GM23338 (cell line): ENCODE measurements around the gene CFDP1. TPM values are rescaled to one million over a fixed set of nuclear protein-coding genes. Genes with fewer than 3 reads are reported as not detected.

ENCODE experiments used
- ATAC-seq: fragments of 200-7000 bp; cut with Tn5 transposase; 3 replicates; pipeline ENCODE4 v1.9.1; 2020
- DNase-seq: peaks from one replicate; pipeline ENCODE4 v3.0.0-alpha.2; 2015; ENCODE audit warnings: low spot score
- H2AFZ ChIP-seq: fragments of 200-600 bp; sonication (generic); 2 replicates; pipeline ENCODE4 v1.8.0; 2016; ENCODE audit warnings: antibody characterized with exemption, mild to moderate bottlenecking, moderate library complexity
- H3F3A ChIP-seq: fragments of 200-600 bp; sonication (generic); replicated peaks from 2 replicates; pipeline ENCODE4 v1.8.0; 2017; ENCODE audit warnings: antibody characterized with exemption, mixed run types, low read depth
- H3K27ac ChIP-seq: fragments of 200-600 bp; sonication (generic); 2 replicates; pipeline ENCODE4 v1.6.1; 2016; ENCODE audit warnings: low read depth
- H3K27me3 ChIP-seq: fragments of 200-600 bp; sonication (generic); 2 replicates; pipeline ENCODE4 v1.8.0; 2016; ENCODE audit warnings: mild to moderate bottlenecking, mixed run types, moderate library complexity; ENCODE audit not compliant: insufficient read depth
- H3K36me3 ChIP-seq: fragments of 200-600 bp; sonication (generic); 2 replicates; pipeline ENCODE4 v1.8.0; 2016; ENCODE audit warnings: mild to moderate bottlenecking; ENCODE audit not compliant: insufficient read depth
- H3K4me1 ChIP-seq: fragments of 200-600 bp; sonication (generic); 2 replicates; pipeline ENCODE4 v1.8.0; 2016; ENCODE audit warnings: mild to moderate bottlenecking, moderate library complexity; ENCODE audit not compliant: insufficient read depth
- H3K4me2 ChIP-seq: fragments of 200-600 bp; sonication (generic); 2 replicates; pipeline ENCODE4 v1.7.1; 2017; ENCODE audit warnings: mixed run types
- H3K4me3 ChIP-seq: fragments of 200-600 bp; sonication (generic); 2 replicates; pipeline ENCODE4 v1.6.1; 2016; ENCODE audit warnings: mixed run types
- H3K79me2 ChIP-seq: fragments of 200-600 bp; sonication (generic); replicated peaks from 2 replicates; pipeline ENCODE4 v1.8.0; 2017; ENCODE audit warnings: mild to moderate bottlenecking; ENCODE audit not compliant: insufficient read depth
- H3K9me2 ChIP-seq: fragments of 200-600 bp; sonication (generic); 2 replicates; pipeline ENCODE4 v1.8.0; 2017; ENCODE audit not compliant: insufficient read depth
- H4K20me1 ChIP-seq: fragments of 200-600 bp; sonication (generic); replicated peaks from 2 replicates; pipeline ENCODE4 v1.8.0; 2017; ENCODE audit warnings: mild to moderate bottlenecking; ENCODE audit not compliant: insufficient read depth
- H3K27ac Mint-ChIP-seq: 2 replicates; pipeline ENCODE4 v1.8.0; 2020; ENCODE audit warnings: inconsistent platforms, mild to moderate bottlenecking, moderate library complexity, mixed read lengths
- H3K27me3 Mint-ChIP-seq: 3 replicates; pipeline ENCODE4 v1.8.0; 2022; ENCODE audit warnings: low read depth, mild to moderate bottlenecking, moderate library complexity, mixed read lengths, inconsistent platforms; ENCODE audit not compliant: insufficient read depth, poor library complexity
- H3K36me3 Mint-ChIP-seq: 3 replicates; pipeline ENCODE4 v1.8.0; 2021; ENCODE audit warnings: low read depth, mild to moderate bottlenecking, inconsistent platforms, moderate library complexity, mixed read lengths
- H3K4me1 Mint-ChIP-seq: 3 replicates; pipeline ENCODE4 v1.8.0; 2020; ENCODE audit warnings: mild to moderate bottlenecking, inconsistent platforms, mixed read lengths
- H3K4me3 Mint-ChIP-seq: 3 replicates; pipeline ENCODE4 v1.8.0; 2021; ENCODE audit warnings: moderate library complexity, mild to moderate bottlenecking, inconsistent platforms, mixed read lengths
- H3K9me3 Mint-ChIP-seq: 3 replicates; pipeline ENCODE4 v1.8.0; 2020; ENCODE audit warnings: moderate library complexity, mild to moderate bottlenecking, inconsistent platforms, mixed read lengths
- CTCF ChIP-seq, 2 experiments: fragments of 200-600 bp in 1 of 2; sonication (generic) in 1 of 2; conservative IDR thresholded peaks; 2 replicates each; pipeline versions ENCODE4 v1.5.1 to v1.6.1; 2016 to 2017; ENCODE audit warnings: antibody characterized with exemption in 2 of 2, low read depth in 2 of 2, mild to moderate bottlenecking in 2 of 2, moderate library complexity in 1 of 2
- ETS1 ChIP-seq: IDR thresholded peaks from 2 replicates; pipeline ENCODE4 v1.6.1; 2016; ENCODE audit warnings: antibody characterized with exemption
- EZH2 ChIP-seq: fragments of 200-600 bp; sonication (generic); IDR thresholded peaks from one replicate; pipeline ENCODE4 v1.8.0; 2017; ENCODE audit warnings: antibody characterized with exemption, mild to moderate bottlenecking, low read depth; ENCODE audit not compliant: unreplicated experiment
- NANOG ChIP-seq: IDR thresholded peaks from 2 replicates; pipeline ENCODE4 v1.6.1; 2016; ENCODE audit warnings: antibody characterized with exemption, borderline replicate concordance
- POLR2AphosphoS5 ChIP-seq: IDR thresholded peaks from 2 replicates; pipeline ENCODE4 v1.6.1; 2016; ENCODE audit warnings: antibody characterized with exemption, low read depth
- REST ChIP-seq: IDR thresholded peaks from one replicate; pipeline ENCODE4 v1.6.1; 2018; ENCODE audit warnings: antibody characterized with exemption; ENCODE audit not compliant: unreplicated experiment
- STAT1 ChIP-seq: IDR thresholded peaks from one replicate; pipeline ENCODE4 v1.6.1; 2016; ENCODE audit warnings: antibody characterized with exemption; ENCODE audit not compliant: unreplicated experiment
- ZNF114 ChIP-seq: fragments of 250-450 bp; sonication (Bioruptor Pico); IDR thresholded peaks from 2 replicates; pipeline ENCODE4 v1.5.0; 2020; ENCODE audit warnings: mild to moderate bottlenecking, moderate library complexity
- ZNF331 ChIP-seq: fragments of 250-450 bp; sonication (Bioruptor Pico); IDR thresholded peaks from 2 replicates; pipeline ENCODE4 v1.5.0; 2020; ENCODE audit warnings: low read depth, mild to moderate bottlenecking, moderate library complexity
- polyA plus RNA-seq: library from polyadenylated mRNA; unstranded; fragments of >200 nt; fragmentation: Nextera tagmentation; extraction: Ambion mirVana; gene quantifications from 2 replicates; pipeline ENCODE4 v1.2.1, GENCODE V29; 2016
- total RNA-seq: library from RNA; depleted of rRNA; stranded (reverse); fragments of >200 nt; shearing (Covaris generic); gene quantifications from 2 replicates; pipeline ENCODE4 v1.2.3, GENCODE V29; 2014

CFDP1 gene
- total and polyA plus RNA-seq, 2 experiments from 2014 or later = 89.9 to 224 TPM

- Mint-ChIP-seq H3K27ac (peak overlapping the region; percentile 86), H3K9me3 (peaks cover 3% of the 10 kb centered on the region; the same call in 1 of the 3 replicates)
- no peaks in the 10 kb centered on the region for H3K27me3 ChIP-seq
Observed at GRCh38 chr16:75471723-75472633, 38.7 kb upstream of the CFDP1 start.

GRCh38 chr16:75466760-75467159, 33.5 kb upstream of the CFDP1 start:
- no peak overlapping the region for H3K27ac ChIP-seq
- no peak overlapping the region for H3K4me3 ChIP-seq
- ATAC-seq (no peak), DNase-seq (no peak)
- H3K4me3 Mint-ChIP-seq = no peak overlapping the region
- peaks cover 7% of the 10 kb centered on the region; the same call in 1 of the 2 replicates for H3K4me1 ChIP-seq
- no peaks in the 10 kb centered on the region for H3K9me2 ChIP-seq
- peaks cover 20% of the 10 kb centered on the region for H3K4me1 Mint-ChIP-seq
- H3K27me3 Mint-ChIP-seq = peaks cover 14% of the 10 kb centered on the region
- H3K9me3 Mint-ChIP-seq = peaks cover 3% of the 10 kb centered on the region; the same call in 1 of the 3 replicates
- no peak overlapping the region for H3K4me2 ChIP-seq
- H3K36me3 ChIP-seq = no peaks in the 10 kb centered on the region
- no peak overlapping the region for H3K27ac Mint-ChIP-seq
- H3K79me2 ChIP-seq = peaks cover 20% of the 10 kb centered on the region
- H3F3A ChIP-seq = no peaks in the 10 kb centered on the region
- H3K27me3 ChIP-seq = no peaks in the 10 kb centered on the region
- no peak overlapping the region for H2AFZ ChIP-seq
- peaks cover 14% of the 10 kb centered on the region for H4K20me1 ChIP-seq
- peaks cover 3% of the 10 kb centered on the region; the same call in 1 of the 3 replicates for H3K36me3 Mint-ChIP-seq
- TF ChIP-seq POLR2AphosphoS5 (no peak), CTCF (conservative IDR thresholded peaks at IDR 0.05; ENCODE audit: low read depth in 2 of 2) (no peak), STAT1 (no peak), REST (no peak)

More at GRCh38 chr16:75471723-75472633, 38.7 kb upstream of the CFDP1 start:
- Histone ChIP-seq H3K4me3 (peak overlapping the region; percentile 4; the same call in 1 of the 2 replicates), H4K20me1 (no peaks in the 10 kb centered on the region), H3K4me2 (peak overlapping the region; percentile 23), H3F3A (no peaks in the 10 kb centered on the region), H3K9me2 (no peaks in the 10 kb centered on the region; the same call in 1 of the 2 replicates), H3K27ac (peak overlapping the region; percentile 52), H3K4me1 (no peaks in the 10 kb centered on the region; the same call in 1 of the 2 replicates), H3K79me2 (no peaks in the 10 kb centered on the region), H3K36me3 (no peaks in the 10 kb centered on the region), H2AFZ (no peak overlapping the region)
- Mint-ChIP-seq H3K4me1 (peaks cover 15% of the 10 kb centered on the region), H3K27me3 (peaks cover 15% of the 10 kb centered on the region), H3K36me3 (peaks cover 18% of the 10 kb centered on the region), H3K4me3 (peak overlapping the region; percentile 48)
- peak; percentile 73 to 91 for TF ChIP-seq CTCF (conservative IDR thresholded peaks at IDR 0.05; ENCODE audit: low read depth in 2 of 2)
- no peak for TF ChIP-seq ETS1
- TF ChIP-seq ZNF114 (CRISPR knock-in tag) = no peak
- no peak for TF ChIP-seq POLR2AphosphoS5
- TF ChIP-seq ZNF331 (CRISPR knock-in tag) = no peak
- no peak for TF ChIP-seq EZH2
- TF ChIP-seq NANOG = peak; percentile 26; the same call in 1 of the 2 replicates
- ATAC-seq = peak; percentile 93
- peak; percentile 82 for DNase-seq
